Measurements from ENCODE around the gene MGA.

The MGA gene

GRCh38 chr15:41671656-41672648 is 11.7 kb downstream of the MGA start:
- TF ChIP-seq POLR2A (IDR thresholded peaks at IDR 0.05; ENCODE audit: low read depth, low read length): no peak
- DNase-seq (ENCODE audit: insufficient read length, low spot score) (no peak), FAIRE-seq (no peak)

GRCh38 chr15:41675337-41675736 is 15.1 kb downstream of the MGA start:
- no peak for DNase-seq (ENCODE audit: insufficient read length, low spot score)
- no peak for TF ChIP-seq POLR2A (IDR thresholded peaks at IDR 0.05; ENCODE audit: low read depth, low read length)
- no peak for FAIRE-seq

DNA sequence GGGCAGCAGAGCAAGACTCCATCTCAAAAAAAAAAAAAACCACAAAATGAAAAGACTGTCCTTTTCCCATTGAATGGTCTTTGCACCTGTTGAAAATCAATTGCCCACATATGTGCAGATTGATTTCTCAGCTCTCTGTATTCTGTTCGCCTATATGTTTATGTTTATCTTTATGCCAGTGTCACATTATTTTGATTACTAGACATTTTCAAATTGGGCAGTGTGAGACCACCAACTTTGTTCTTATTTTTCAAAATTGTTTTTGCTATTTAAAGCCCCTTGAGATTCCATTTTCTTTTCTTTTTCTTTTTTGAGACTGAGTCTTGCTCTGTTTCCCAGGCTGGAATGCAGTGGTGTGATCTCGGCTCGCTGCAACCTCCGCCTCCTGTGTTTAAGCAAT is 18.5 kb downstream of the MGA start:
- TF ChIP-seq POLR2A (IDR thresholded peaks at IDR 0.05; ENCODE audit: low read depth, low read length): no peak
- no peak for DNase-seq (ENCODE audit: insufficient read length, low spot score)
- no peak for FAIRE-seq

- FAIRE-seq (no peak), DNase-seq (ENCODE audit: insufficient read length, low spot score) (no peak)
- TF ChIP-seq POLR2A (IDR thresholded peaks at IDR 0.05; ENCODE audit: low read depth, low read length): no peak
These were observed 23.8 kb downstream of the MGA start for GRCh38 chr15:41683955-41684354.

GRCh38 chr15:41688671-41689070 is 28.5 kb downstream of the MGA start:
- FAIRE-seq: no peak
- no peak for DNase-seq (ENCODE audit: insufficient read length, low spot score)
- no peak for TF ChIP-seq POLR2A (IDR thresholded peaks at IDR 0.05; ENCODE audit: low read depth, low read length)

DNA sequence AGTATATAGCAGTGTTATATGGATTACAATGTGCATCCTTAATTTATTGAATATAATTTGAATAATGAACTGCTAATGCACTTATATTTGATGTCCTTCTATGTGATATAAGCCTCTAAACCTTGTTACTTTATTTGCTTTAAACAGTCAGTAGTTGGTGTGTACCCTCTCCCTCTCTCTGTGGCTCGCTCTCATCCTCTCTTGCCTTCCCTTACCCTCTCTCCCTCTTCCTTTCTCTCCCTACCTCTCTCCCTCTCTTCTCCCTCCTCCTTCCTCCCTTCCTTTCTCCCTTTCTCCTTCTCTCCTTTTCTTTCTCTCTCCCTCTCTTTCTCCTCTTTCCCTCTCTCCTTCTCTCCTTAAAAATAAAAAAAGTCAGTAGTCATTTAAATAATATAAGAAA is 28.9 kb downstream of the MGA start:
- no peak for TF ChIP-seq POLR2A (IDR thresholded peaks at IDR 0.05; ENCODE audit: low read depth, low read length)
- FAIRE-seq: no peak
- DNase-seq (ENCODE audit: insufficient read length, low spot score): no peak

- no peak for TF ChIP-seq POLR2A (IDR thresholded peaks at IDR 0.05; ENCODE audit: low read depth, low read length)
- no peak for DNase-seq (ENCODE audit: insufficient read length, low spot score)
- no peak for FAIRE-seq
These were observed 29.6 kb downstream of the MGA start for GRCh38 chr15:41689834-41690233.

DNA sequence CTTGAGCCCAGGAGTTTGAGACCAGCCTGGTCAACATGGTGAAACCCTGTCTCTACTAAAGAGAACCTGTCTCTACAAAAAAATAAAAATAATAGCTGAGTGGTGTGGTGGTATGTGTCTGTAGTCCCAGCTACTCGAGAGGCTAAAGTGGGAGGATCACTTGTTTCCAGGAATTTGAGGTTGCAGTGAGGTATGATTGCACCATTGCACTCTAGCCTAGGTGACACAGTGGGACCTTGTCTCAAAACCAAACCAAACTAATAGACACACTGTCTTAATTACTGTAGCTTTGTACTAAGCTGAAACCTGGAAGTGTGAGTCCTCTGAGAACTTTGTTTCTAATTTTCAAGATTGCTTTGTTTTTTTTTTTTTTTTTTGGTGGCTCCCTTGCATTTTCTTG is 30.4 kb downstream of the MGA start:
- DNase-seq (ENCODE audit: insufficient read length, low spot score) (no peak), FAIRE-seq (no peak)
- no peak for TF ChIP-seq POLR2A (IDR thresholded peaks at IDR 0.05; ENCODE audit: low read depth, low read length)

DNA sequence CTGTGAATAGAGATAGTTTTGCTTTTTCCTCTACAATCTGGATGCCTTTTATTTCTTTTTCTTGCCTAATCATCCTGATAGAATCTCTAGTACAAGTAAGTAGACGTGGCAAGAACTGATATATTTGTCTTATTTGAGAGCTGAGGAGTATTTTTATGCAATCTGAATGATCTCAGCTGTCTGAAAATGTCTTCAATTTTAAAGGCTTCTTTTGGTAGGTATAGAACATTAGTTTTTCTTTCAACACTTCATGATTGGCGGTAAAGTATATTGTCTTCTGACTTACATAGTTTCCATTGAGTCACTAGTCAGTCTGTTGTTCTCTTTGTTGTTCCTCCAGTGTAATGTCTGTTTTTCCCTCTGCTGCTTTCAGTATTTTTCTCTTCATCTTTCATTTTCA is 31.3 kb downstream of the MGA start:
- no peak for TF ChIP-seq POLR2A (IDR thresholded peaks at IDR 0.05; ENCODE audit: low read depth, low read length)
- DNase-seq (ENCODE audit: insufficient read length, low spot score): no peak
- peak; percentile 30 for FAIRE-seq

- DNase-seq (ENCODE audit: insufficient read length, low spot score): no peak
- no peak for FAIRE-seq
- TF ChIP-seq POLR2A (IDR thresholded peaks at IDR 0.05; ENCODE audit: low read depth, low read length): no peak
These were observed 31.8 kb downstream of the MGA start for GRCh38 chr15:41692049-41692448.

DNA sequence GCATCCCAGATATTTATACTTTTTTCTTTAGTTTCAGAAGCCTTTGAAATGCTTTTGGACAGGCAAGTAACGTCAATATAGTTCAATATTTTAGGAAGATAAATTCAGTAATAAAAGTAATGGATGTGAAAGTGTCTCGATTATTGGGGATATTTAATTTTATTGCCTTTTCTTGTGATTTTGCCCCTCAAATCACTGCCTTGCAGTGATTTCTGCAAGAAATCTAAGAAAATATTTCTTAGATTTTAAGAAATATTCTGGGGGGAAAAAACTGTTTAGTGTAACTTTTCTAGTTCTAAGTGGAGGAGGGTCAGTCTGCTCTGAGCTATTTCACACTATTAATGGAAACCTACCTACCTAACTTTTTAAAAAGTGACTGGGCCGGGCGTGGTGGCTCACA is 33.6 kb downstream of the MGA start:
- no peak for TF ChIP-seq POLR2A (IDR thresholded peaks at IDR 0.05; ENCODE audit: low read depth, low read length)
- FAIRE-seq (no peak), DNase-seq (ENCODE audit: insufficient read length, low spot score) (no peak)

DNA sequence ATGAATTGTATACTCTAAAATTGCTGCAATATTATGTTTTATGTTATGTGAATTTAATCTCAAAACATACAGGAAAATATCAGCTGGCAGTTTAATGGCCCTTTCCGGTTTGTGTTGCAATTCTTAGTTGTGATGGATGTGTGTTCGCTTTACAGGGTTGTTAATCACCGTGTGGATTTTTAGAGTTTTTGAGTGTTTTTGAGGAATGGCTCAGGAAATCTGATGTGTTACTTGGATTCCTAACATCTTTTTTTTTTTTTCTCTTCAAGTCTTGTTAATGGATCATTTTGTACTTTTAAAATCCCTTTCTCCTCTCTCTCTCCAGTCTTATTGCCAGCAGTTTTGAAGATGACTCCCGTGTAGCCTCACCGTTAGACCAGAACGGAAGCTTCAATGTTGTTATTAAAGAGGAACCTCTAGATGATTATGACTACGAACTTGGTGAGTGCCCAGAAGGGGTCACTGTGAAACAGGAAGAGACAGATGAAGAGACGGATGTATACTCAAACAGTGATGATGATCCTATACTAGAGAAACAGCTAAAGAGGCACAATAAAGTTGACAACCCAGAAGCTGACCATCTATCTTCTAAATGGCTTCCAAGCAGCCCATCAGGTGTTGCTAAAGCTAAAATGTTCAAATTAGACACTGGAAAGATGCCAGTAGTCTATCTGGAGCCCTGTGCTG is 35.7 kb downstream of the MGA start:
- no peak for FAIRE-seq
- TF ChIP-seq POLR2A (IDR thresholded peaks at IDR 0.05; ENCODE audit: low read depth, low read length): no peak
- no peak for DNase-seq (ENCODE audit: insufficient read length, low spot score)

DNA sequence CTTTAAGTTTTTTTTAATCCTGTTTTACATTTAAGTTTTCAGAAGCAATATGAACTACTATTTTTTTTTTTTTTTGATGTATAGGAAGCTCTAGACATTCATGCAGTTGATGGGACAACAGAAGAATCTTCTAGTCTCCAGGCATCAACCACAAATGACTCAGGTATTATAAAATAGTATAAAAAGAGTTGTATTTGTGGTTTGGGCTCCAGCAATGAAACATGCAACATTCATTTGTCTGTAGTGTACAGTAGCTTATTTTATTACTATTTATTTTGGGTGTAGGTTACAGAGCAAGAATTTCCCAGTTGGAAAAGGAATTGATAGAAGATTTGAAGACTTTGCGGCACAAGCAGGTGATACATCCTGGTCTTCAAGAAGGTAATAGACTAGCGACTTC is 38.6 kb downstream of the MGA start:
- no peak for FAIRE-seq
- peak; percentile 20 for DNase-seq (ENCODE audit: insufficient read length, low spot score)
- no peak for TF ChIP-seq POLR2A (IDR thresholded peaks at IDR 0.05; ENCODE audit: low read depth, low read length)

- FAIRE-seq (peak; percentile 11), DNase-seq (ENCODE audit: insufficient read length, low spot score) (no peak)
- TF ChIP-seq POLR2A (IDR thresholded peaks at IDR 0.05; ENCODE audit: low read depth, low read length): no peak
These were observed 42.9 kb downstream of the MGA start for GRCh38 chr15:41703120-41703519.

- no peak for TF ChIP-seq POLR2A (IDR thresholded peaks at IDR 0.05; ENCODE audit: low read depth, low read length)
- DNase-seq (ENCODE audit: insufficient read length, low spot score) (no peak), FAIRE-seq (no peak)
These were observed 52.8 kb downstream of the MGA start for GRCh38 chr15:41713047-41713446.
